Fibroblast of lung (primary cell): ENCODE measurements around the gene CASQ1.

ENCODE experiments used
- CTCF ChIP-seq, 2 donors: IDR thresholded peaks in 1 of 2; conservative IDR thresholded peaks in 1 of 2; 1 replicate in 1 of 2; 2 replicates in 1 of 2; pipeline ENCODE4 v1.5.1; 2011 to 2012; ENCODE audit warnings: low read length in 2 of 2, control low read depth in 1 of 2, inconsistent platforms in 1 of 2, low read depth in 1 of 2, mild to moderate bottlenecking in 1 of 2
- EZH2 ChIP-seq: IDR thresholded peaks from 2 replicates; pipeline ENCODE4 v1.5.1; 2012; ENCODE audit warnings: low read length, control low read depth, mild to moderate bottlenecking; ENCODE audit errors: missing control alignments

- no peak for TF ChIP-seq CTCF (conservative IDR thresholded peaks at IDR 0.05 in 1 of 2, IDR thresholded peaks at IDR 0.05 in 1 of 2; ENCODE audit: low read depth in 1 of 2, low read length in 2 of 2)
- TF ChIP-seq EZH2, result no peak
Measured at GRCh38 chr1:160207771-160208556, 17.6 kb downstream of the CASQ1 start.
